NCI-H2171 treated with DMSO at 0.1 percent for 48 hours (cell line): ENCODE measurements around the gene STAC3.

Source experiments
- DNase-seq: peaks from one replicate; lab custom pipeline; 2025; lab: John Stamatoyannopoulos, UW

The STAC3 gene

DNA sequence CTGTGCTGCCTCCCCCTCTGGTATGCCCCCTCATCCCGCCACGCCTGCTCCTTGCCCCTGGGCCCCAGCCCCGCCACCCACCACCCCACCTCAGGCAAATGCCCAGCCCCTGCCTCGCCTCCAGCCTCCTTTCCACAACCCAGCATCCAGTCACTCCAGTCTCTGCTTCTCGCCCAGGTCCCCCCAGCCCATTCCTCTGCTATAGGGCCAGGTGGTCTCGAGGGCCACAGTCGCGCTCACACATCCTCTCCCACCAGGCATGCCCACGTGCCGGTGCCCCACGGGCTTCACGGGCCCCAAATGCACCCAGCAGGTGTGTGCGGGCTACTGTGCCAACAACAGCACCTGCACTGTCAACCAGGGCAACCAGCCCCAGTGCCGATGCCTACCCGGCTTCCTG, 40.5 kb downstream of the STAC3 start:
- no peak for DNase-seq

DNA sequence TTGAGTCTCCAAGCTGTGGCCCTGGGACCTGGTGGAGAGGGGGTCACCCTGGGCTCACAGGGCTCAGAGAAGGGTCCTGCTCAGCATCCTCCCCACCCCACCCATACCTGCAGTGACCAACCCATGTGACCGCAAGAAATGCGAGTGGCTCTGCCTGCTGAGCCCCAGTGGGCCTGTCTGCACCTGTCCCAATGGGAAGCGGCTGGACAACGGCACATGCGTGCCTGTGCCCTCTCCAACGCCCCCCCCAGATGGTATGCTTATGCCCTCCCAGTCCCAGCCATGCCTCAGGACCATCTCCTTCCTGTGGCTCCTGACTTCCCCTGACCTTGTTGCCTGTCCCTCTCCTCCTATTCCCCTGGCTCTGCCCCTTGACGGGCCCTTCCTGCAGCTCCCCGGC, 41.1 kb downstream of the STAC3 start:
- no peak for DNase-seq

DNA sequence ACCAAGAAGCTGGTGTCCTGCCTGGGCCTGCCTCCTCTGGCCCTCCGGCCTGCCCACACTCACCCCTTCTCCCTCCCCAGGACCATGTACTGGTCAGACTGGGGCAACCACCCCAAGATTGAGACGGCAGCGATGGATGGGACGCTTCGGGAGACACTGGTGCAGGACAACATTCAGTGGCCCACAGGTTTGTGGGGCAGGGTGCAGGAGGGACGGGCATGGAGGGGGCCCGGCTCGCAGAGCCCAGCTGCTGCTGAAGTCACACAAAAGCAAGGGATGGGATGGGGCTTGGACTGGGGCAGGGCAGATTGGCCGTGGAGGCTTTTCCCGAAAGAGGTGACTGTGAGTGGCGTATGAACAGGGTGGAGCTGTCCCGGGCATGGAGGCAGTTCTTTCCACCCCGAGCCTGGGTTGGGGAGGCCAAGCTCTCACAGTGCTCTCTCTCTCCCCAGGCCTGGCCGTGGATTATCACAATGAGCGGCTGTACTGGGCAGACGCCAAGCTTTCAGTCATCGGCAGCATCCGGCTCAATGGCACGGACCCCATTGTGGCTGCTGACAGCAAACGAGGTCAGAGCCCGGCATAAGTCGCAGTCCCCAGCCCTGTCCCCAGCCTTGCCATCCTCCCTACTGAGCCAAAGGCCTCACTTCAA, 42.2 kb downstream of the STAC3 start:
- DNase-seq = no peak

DNA sequence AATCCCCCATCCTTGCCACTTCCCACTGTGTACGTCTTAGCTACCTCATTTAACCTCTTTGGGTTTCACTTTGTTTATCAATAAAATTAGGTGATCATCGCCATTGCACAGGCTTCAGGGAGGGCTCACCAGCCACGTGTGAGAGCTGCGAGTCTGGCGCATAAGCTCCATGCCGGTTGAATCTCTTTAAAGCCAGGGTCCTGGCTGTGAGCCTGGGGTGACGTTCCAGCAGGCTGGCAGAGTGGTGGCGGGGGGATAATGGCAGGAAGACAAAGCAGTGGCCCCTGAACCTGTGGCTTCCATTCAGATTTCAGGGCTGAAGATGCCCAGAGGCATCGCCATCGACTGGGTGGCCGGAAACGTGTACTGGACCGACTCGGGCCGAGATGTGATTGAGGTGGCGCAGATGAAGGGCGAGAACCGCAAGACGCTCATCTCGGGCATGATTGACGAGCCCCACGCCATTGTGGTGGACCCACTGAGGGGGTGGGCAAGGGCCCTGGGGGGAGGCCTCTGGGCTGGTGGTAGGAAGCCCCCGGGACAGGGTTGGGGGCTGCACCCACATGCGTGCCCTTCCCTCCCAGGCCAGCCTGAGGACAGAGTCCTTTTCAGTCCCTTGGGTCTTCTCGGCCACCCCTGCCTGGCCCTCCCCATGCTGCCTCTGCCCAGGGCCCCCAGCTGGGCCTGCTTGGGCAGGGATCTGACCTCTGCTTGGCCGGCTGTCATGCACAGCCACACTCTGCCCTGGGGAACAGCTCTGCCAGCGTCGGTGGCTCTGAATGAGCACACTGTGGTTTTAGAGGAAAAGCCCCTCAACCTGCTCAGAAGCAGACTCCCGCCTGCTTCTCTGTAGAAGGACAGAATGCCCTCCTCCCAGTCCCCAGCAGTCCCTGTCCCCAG, 43.0 kb downstream of the STAC3 start:
- DNase-seq = no peak

DNA sequence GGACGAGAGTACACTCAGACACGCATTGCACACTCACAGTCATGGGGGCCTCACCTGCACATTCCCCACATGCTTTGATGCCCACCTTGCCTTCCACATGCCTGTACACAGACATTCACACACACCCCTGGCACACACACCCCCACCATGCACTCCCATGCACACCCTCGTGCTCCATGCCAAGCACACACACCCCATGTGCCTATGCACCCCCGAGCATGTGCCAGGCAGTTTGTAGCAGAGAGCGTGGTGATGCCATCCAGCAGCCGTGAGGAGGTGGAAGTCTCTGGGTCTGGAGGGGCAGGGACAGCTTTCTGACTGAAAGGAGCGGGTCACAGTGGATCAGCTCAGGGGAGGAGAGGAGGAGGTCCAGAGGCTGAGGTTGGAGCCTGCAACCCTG, 45.1 kb downstream of the STAC3 start:
- DNase-seq = no peak

DNA sequence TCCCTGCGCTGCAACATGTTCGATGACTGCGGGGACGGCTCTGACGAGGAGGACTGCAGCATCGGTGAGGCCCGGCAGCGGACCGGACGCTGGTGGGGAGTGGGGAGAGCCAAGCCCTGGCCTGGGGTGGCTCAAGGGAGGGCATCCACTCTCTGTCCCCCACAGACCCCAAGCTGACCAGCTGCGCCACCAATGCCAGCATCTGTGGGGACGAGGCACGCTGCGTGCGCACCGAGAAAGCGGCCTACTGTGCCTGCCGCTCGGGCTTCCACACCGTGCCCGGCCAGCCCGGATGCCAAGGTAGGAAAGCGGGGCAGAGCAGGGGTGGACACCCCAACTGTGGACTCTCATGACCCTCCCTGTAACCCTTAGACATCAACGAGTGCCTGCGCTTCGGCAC, 45.8 kb downstream of the STAC3 start:
- no peak for DNase-seq

DNA sequence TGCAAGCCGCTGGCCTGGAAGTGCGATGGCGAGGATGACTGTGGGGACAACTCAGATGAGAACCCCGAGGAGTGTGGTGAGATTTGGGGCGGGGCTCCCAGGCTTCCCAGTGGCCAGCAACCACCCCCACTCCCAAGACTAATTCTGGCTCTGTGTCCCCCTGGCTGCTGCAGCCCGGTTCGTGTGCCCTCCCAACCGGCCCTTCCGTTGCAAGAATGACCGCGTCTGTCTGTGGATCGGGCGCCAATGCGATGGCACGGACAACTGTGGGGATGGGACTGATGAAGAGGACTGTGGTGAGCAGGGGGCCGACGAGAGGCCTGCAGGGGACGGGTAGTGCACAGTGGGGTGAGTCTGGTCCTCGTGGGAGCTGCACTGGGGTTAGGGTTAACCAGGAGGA, 46.5 kb downstream of the STAC3 start:
- no peak for DNase-seq

DNA sequence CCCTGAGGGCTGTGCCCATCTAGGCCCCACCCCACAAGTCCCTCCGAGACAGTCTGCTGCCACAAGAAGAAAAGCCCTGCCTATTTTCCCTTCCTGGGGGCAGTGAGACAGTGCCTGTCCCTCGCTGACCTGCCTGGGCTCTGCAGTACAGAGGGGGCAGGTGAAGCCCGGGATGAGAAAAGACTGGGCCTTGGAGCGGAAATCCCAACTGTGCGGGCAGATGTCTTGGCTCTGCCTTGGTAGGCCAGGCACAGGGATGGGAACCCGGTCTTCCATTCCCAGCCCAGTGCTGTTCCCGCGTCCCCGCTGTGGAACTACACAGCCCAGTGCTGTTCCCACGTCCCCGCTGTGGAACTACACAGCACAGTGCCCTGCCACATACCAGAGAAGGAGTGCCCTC, 47.2 kb downstream of the STAC3 start:
- no peak for DNase-seq

DNA sequence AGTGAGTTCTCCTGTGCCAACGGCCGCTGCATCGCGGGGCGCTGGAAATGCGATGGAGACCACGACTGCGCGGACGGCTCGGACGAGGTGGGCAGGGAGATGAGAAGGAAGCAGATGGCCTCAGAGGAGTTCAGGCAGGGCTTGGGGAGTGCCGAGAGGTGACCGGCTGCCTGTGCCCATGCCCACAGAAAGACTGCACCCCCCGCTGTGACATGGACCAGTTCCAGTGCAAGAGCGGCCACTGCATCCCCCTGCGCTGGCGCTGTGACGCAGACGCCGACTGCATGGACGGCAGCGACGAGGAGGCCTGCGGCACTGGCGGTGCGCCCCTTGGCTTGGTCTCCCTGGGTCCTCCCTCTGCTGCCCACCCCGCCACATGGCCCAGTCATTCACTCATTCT, 47.8 kb downstream of the STAC3 start:
- no peak for DNase-seq

DNA sequence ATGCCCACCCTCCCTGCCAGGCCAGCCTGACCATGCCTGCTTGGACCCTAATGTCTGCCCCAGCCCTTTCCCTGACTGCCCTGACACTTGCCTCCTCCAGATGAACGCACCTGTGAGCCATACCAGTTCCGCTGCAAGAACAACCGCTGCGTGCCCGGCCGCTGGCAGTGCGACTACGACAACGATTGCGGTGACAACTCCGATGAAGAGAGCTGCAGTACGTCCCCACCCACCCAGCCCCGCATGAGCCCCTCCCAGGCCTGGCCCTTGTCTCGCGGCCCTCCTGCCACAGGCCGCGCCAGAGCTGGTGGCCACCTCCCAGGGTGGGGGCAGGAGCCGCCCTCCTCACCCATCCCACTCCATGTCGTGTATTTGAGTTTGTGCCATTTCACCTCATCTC, 48.7 kb downstream of the STAC3 start:
- DNase-seq = no peak

DNA sequence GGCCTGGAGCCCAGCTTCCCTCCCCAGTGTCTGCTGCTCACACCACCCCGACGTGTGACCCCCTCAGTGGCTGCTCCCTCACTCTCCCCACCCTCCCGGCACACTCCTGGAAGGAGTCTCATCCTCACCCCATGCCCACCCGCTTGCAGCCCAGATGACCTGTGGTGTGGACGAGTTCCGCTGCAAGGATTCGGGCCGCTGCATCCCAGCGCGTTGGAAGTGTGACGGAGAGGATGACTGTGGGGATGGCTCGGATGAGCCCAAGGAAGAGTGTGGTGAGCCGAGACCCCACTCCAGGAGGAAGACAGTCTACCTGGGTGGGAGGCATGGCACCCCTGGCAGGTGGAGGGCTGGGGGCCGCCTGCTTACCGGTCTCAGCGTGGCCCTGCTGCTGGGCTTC, 49.4 kb downstream of the STAC3 start:
- no peak for DNase-seq

DNA sequence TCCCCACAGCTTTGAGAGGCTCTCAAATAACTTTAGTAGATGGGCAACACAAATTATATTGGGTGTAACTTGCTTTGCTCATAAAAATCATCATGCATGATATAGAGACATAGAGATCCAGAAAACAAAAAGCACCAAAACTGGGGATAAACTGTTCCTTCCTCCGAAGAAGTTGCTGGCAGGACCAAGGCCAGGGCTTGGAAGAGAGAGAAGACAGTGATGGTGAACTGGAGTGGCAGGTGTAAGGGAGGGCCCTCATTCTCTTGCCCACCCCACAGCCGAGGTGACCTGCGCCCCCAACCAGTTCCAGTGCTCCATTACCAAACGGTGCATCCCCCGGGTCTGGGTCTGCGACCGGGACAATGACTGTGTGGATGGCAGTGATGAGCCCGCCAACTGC, 49.8 kb downstream of the STAC3 start:
- DNase-seq = no peak

DNA sequence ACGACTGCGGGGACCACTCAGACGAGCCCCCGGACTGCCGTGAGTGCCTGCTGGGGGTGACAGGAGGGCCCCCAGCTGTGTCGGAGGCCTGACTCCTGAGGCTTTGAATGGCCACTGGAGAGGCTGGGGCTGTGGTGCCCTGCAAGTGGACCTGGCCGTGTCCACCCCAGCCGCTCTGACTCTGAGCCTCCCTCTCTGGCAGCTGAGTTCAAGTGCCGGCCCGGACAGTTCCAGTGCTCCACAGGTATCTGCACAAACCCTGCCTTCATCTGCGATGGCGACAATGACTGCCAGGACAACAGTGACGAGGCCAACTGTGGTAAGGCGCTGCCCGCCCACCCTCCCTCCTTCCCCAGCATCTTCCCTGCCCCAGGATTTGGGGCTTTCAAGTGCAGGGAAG, 50.5 kb downstream of the STAC3 start:
- DNase-seq = no peak

DNA sequence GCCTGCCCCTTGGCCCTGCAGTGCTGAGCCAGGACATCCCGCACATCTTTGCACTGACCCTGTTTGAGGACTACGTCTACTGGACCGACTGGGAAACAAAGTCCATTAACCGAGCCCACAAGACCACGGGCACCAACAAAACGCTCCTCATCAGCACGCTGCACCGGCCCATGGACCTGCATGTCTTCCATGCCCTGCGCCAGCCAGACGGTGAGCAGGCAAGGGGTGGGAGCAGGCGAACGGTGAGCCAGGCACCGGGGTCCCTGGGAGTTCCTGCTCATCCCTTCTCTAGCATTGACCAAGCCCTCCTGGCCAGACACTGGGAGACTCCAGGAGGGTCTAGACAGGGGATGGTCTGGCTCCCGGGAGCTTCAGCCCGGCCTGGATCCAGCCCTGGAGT, 51.8 kb downstream of the STAC3 start:
- no peak for DNase-seq

DNA sequence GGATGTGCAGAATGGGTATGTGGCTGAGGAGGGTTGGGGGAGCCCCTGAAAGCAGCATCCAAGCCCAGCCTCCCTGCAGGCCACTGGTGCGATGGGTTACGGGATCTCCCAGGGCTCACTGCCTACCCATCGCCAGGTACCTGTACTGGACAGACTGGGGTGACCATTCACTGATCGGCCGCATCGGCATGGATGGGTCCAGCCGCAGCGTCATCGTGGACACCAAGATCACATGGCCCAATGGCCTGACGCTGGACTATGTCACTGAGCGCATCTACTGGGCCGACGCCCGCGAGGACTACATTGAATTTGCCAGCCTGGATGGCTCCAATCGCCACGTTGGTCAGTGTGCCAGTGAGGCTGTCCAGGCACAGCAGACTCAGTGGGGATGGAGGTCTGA, 52.7 kb downstream of the STAC3 start:
- no peak for DNase-seq

DNA sequence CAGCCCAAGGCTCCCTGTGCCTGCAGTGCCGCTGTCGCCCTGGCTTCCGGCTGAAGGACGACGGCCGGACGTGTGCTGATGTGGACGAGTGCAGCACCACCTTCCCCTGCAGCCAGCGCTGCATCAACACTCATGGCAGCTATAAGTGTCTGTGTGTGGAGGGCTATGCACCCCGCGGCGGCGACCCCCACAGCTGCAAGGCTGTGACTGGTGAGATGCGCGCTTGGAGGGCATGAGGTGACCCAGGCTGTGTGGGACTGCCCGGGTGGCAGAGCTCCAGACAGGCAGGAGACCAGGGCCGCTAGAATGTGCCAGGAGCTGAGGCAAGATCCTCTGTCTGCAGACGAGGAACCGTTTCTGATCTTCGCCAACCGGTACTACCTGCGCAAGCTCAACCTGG, 54.0 kb downstream of the STAC3 start:
- DNase-seq = no peak

DNA sequence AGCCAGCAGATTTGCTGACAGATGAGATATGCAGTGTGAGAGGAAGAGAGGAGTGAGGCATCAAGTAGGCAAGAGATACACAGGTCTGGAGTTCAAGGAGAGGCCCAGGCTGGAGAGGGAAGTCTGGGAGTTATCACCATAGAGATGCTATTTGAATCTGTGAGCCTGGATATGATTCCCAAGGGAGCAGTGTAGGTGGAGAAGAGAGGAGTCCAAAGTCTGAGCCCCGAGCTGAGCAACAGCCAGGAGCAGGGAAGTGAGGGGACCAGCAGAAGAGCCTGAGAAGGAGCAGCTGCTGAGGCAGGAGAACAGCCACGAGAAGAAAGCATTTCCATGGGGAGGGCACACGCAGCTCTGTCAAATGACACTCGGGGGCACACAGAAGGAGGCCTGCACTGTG, 54.5 kb downstream of the STAC3 start:
- no peak for DNase-seq

DNA sequence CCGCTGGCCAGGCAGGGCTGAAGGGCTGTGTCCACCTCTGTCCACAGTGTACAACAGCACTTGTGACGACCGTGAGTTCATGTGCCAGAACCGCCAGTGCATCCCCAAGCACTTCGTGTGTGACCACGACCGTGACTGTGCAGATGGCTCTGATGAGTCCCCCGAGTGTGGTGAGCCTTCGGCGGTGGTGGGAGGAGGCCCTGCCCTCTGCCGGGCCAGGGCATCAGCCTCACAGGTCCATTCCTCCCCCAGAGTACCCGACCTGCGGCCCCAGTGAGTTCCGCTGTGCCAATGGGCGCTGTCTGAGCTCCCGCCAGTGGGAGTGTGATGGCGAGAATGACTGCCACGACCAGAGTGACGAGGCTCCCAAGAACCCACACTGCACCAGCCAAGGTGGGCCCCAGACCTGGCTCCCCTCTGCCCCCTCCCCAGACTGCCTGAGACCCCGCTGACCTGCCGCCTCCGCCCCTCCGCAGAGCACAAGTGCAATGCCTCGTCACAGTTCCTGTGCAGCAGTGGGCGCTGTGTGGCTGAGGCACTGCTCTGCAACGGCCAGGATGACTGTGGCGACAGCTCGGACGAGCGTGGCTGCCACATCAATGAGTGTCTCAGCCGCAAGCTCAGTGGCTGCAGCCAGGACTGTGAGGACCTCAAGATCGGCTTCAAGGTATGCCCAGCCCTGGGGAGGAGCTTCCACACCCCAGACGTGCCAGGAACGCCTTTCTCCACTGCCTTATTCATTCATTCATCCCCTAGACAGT, 55.2 kb downstream of the STAC3 start:
- no peak for DNase-seq

DNA sequence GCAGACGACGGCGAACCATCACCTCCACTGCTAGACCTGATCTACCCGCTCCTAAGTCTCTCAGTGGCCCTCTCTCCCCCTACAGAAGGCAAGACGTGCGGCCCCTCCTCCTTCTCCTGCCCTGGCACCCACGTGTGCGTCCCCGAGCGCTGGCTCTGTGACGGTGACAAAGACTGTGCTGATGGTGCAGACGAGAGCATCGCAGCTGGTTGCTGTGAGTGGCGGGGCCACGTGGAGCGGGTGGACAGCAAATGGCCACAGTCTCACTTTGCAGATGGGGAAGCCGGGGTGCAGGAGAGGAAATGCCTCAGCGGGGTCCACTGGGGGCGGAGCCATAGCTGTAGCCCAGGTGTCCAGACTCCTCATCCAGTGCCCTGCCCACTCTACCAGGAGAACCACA, 55.8 kb downstream of the STAC3 start:
- no peak for DNase-seq

DNA sequence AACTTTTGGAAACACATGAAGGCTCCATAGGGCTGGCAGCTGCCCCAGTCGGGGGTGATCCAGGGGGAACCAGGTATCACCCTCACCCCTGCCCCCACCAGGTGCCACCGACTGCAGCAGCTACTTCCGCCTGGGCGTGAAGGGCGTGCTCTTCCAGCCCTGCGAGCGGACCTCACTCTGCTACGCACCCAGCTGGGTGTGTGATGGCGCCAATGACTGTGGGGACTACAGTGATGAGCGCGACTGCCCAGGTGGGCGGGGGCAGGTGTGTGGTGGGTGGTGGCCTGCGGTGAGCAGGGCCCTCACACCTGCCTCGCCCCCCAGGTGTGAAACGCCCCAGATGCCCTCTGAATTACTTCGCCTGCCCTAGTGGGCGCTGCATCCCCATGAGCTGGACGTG, 56.7 kb downstream of the STAC3 start:
- no peak for DNase-seq

DNA sequence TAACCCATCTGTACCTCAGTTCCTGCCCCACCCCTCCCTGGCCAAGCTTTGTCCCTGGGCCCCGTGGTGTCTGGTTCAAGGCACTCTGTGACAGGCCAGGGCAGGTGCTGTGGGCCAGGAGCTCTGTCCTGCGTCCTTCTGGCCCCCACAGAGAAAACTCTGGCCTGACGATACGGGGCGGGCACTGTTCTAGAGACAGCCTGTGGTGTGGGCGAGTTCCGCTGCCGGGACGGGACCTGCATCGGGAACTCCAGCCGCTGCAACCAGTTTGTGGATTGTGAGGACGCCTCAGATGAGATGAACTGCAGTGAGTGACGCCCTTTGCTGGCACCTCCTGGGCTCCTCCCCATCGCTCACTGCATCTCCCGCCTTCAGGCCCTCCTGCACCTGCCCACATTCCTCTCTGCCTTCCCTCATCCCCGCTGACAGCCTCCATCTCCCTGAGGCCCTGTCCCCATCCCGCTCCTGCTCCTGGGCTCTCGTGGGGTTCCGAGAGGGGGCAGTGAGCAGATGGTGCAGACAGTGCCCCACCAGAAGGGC, 57.2 kb downstream of the STAC3 start:
- peak; percentile 28 for DNase-seq
